Peyer's patch (tissue), 4 donors: ENCODE data around the gene ZG16.

ENCODE experiments used
- CTCF ChIP-seq, 6 experiments: fragments of 450-650 bp in 4 of 6; fragments of 200-600 bp in 2 of 6; sonication (generic) in 1 of 6; IDR thresholded peaks; one replicate each; pipeline ENCODE4 v1.5.1; 2017 to 2019; ENCODE audit warnings: antibody characterized with exemption in 6 of 6, mild to moderate bottlenecking in 3 of 6, moderate library complexity in 1 of 6
- POLR2A ChIP-seq, 2 donors: fragments of 450-650 bp; IDR thresholded peaks; one replicate each; pipeline ENCODE4 v1.5.1; 2017; ENCODE audit warnings: antibody characterized with exemption in 2 of 2, mild to moderate bottlenecking in 2 of 2, moderate library complexity in 2 of 2

GRCh38 chr16:29802416-29802935 lies 24.4 kb downstream of the ZG16 start:
- no peak for TF ChIP-seq CTCF (IDR thresholded peaks at IDR 0.05)
- TF ChIP-seq POLR2A (IDR thresholded peaks at IDR 0.05), result no peak
